H54 (cell line): ENCODE results near the gene RNF212.
"Not testable (repeated sequence)": the region's sequence is repeated elsewhere in the genome, so short reads cannot be mapped to it uniquely, and the experiment has no call there.

Experiments
- DNase-seq: peaks from one replicate; pipeline ENCODE4 v3.0.0; 2011; ENCODE audit warnings: low spot score, mixed read lengths; ENCODE audit not compliant: insufficient read length
- FAIRE-seq: peaks from 3 replicates; lab custom pipeline; 2011; peaks lifted over from hg19 to GRCh38; lab: Jason Lieb, UNC
- POLR2A ChIP-seq: IDR thresholded peaks from 2 replicates; pipeline ENCODE4 v1.6.1; 2011; ENCODE audit warnings: low read depth, mild to moderate bottlenecking, low read length

RNF212 gene

DNA sequence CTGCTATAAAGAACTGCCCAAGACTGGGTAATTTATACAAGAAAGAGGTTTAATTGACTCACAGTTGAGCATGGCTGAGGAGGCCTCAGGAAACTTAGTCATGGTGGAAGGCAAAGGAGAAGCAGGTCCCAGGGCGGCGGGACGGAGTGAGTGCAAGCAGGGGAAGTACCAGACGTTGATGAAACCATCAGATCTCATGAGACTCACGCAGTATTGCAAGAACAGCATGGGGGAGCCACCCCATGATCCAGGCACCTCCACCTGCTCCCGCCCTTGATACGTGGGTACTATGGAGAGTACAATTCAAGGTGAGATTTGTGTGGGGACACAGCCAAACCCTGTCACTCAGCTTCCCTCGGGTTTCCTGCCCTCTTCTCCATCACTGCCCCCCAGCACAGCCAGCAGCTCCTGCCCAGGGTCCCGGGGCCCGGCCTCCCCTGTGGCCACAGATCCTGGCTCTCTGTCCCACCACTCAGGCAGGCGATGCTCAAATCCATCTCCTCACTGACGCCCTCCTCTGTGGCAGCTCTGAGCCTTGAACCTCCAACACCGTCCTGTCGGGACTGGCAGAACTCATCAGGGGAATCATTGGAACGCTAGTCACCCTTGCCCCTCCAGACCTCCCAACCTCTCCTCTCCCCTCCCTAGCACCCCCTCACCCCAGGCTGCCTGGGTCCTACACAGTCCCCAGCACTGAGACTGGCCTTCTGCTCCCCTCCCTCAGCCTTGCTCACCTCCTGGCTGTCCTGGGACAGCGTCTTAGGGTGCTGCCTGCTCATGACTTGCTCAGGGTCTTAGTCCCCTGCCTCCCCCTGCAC is 64.4 kb downstream of the RNF212 start:
- FAIRE-seq, result no peak
- no peak for TF ChIP-seq POLR2A
- no peak for DNase-seq

- FAIRE-seq, result no peak
- DNase-seq, result no peak
- no peak for TF ChIP-seq POLR2A
Measured at GRCh38 chr4:1047976-1048772, 65.2 kb downstream of the RNF212 start.

DNA sequence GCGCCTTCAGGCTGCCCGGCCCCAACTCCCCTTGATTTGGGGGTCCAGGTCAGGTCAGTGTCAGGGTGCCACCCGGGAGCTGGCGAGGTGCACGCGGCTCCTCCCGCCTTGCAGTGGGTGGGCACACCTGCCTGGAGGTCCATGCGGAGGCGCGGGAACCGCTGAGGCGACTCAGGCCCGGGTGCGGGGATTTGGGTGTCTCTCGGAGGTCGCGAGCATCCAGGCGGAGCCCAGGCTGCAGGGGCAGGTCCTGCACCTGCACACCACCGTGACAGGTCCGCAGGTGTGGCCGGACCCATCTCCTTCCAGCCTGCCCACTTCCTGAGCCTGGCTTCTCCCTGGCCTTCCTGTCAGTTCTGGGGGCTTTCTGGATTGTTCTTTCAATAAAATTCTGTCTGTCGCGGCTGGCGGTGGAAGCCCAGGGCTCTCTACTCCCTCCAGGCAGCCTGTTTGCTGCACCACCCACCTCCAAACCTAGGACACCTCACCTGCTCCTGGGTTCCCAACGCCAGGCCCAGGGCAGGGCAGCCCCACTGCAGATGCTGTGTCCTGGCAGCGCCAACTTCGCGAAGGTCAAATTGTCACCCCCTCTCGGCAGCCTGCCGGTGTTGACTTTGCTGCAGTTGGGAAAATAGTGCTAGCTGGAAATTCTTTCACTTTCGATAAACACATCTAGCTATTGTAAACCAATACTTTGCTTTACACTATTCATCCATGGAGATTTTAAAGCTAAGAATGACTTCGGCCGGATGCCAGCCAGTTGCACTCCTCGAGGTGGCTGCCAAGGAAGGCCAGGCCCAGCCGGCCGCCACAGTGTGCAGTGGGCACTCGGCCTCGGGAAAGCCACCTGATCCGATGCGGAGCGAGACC is 66.0 kb downstream of the RNF212 start:
- DNase-seq, result no peak
- FAIRE-seq, result no peak
- no peak for TF ChIP-seq POLR2A

DNA sequence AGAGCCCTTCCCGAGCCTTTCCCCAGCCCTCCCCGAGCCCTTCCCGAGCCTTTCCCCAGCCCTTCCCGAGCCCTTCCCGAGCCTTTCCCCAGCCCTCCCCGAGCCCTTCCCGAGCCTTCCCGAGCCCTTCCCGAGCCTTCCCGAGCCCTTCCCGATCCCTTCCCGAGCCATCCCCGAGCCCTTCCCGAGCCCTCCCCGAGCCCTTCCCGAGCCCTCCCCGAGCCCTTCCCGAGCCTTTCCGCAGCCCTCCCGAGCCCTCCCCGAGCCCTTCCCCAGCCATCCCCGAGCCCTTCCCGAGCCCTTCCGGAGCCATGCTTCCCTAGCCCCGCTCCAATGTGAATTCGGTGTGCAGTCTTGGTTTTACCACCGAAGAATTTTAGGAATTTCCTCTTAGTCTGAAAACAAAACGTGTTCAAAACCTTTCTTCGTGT is 66.8 kb downstream of the RNF212 start:
- DNase-seq, FAIRE-seq: not testable (repeated sequence)

- no peak for TF ChIP-seq POLR2A
- DNase-seq, result no peak
- no peak for FAIRE-seq
Measured at GRCh38 chr4:1045595-1046201, 67.7 kb downstream of the RNF212 start.

DNA sequence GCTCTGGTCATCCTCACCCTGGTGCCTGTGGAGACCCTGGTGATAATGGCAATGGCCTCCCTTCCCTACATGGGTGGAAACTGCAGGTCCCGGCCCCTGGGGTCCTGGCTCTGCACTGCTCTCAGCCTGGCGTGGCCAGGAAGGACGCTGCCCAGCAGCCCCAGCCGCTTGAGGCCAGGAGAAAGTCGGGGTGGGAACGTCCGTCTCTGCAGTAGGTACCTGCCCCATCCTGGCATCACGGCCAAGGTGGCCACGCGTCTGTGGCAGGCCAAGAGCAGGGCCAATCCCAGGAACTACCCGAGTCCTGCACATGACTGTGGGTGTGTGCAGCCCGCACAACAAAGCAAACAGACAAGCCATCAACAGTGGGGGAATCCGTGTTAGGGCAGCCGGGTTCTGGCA is 68.2 kb downstream of the RNF212 start:
- no peak for TF ChIP-seq POLR2A
- FAIRE-seq (no peak), DNase-seq (no peak)

- FAIRE-seq, result no peak
- DNase-seq, result no peak
- TF ChIP-seq POLR2A, result no peak
Measured at GRCh38 chr4:1044469-1045192, 68.7 kb downstream of the RNF212 start.

GRCh38 chr4:1043651-1044468 is 69.5 kb downstream of the RNF212 start:
- TF ChIP-seq POLR2A, result peak; percentile 49
- FAIRE-seq (peak; percentile 36), DNase-seq (peak; percentile 84)

DNA sequence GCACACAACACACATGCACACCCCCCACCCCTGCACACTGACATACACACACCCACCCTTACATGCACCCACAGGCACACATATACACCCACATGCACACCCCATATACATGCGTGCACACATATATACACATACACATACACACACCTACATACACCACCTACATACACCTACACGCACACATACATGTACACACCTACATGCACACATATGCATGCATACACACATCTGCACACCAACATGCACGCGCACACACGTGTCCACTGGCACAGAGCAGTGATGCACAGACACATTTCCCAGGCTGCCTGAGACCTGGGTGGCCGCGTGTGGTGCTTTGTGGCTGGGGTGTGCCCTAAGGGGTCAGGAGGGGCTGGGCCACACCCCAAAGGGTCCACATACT is 70.2 kb downstream of the RNF212 start:
- DNase-seq (no peak), FAIRE-seq (no peak)
- no peak for TF ChIP-seq POLR2A

DNA sequence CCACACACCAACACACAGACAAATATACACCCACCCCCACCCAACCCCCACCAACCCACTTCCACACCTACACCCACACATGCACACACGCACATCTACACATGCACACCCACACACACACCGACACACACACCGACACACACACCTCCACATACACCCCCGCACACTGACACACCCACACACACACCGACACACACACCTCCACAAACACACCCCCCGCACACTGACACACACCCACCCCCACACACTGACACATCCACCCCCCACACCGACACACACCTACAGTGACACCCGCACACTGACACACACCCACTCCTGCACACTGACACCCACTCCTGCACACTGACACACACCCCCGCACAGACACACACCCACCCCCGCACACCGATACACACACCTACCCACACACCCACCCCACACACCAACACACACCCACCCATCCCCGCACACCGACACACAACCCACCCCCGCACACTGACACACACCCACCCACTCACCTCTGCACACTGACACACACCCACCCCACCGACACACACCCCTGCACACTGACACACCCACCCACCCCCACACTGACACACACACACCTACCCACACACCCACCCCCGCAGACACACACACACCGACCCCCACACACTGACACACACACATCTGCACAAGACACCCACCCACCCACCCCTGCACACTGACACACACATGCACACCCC is 70.9 kb downstream of the RNF212 start:
- DNase-seq (no peak), FAIRE-seq (no peak)
- 0 out of 2 replicates have a peak, but pooled peaks have one; percentile 6 for TF ChIP-seq POLR2A

DNA sequence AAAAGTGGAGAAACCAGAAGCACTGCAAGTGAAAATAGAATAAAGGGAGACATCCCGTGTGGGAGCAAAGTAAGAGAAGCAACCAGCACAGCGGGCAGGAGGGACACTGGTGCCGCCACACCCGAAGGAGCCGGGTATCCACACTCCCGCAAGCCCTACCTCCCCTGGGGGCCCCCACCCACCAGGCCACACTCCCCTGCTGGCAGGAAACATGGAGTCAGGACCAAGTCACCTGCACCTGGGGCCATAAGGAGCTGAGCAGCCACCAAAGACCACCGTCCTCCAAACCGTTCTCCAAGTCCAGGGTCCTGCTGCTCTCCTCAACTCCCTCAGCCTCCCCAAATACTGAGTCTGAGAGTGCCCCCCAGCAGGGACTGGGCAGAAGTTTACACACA is 71.4 kb downstream of the RNF212 start:
- DNase-seq, result no peak
- no peak for TF ChIP-seq POLR2A
- FAIRE-seq, result no peak
